HEK293T (cell line): ENCODE data around the gene SDHB.

Experiments used
- CTCF ChIA-PET: fragments of 350-600 bp; formaldehyde crosslinking; extraction: SDS; loops from one replicate; lab custom pipeline; 2021; ENCODE audit warnings: antibody characterized with exemption, inconsistent platforms; lab: Yijun Ruan, JAX
- POLR2A ChIA-PET: fragments of 350-600 bp; formaldehyde crosslinking; extraction: SDS; loops from one replicate; lab custom pipeline; 2020; ENCODE audit warnings: antibody characterized with exemption, inconsistent platforms; lab: Yijun Ruan, JAX
- DNase-seq: peaks from one replicate; pipeline ENCODE4 v3.0.0; 2012; ENCODE audit warnings: mixed read lengths; ENCODE audit errors: extremely low spot score
- ARNT ChIP-seq: fragments of 450-650 bp; IDR thresholded peaks from 2 replicates; pipeline ENCODE4 v1.6.1; 2017; ENCODE audit warnings: mild to moderate bottlenecking
- BHLHE40 ChIP-seq: fragments of 450-650 bp; IDR thresholded peaks from 2 replicates; pipeline ENCODE4 v1.6.1; 2016; ENCODE audit warnings: mild to moderate bottlenecking, moderate library complexity, borderline replicate concordance
- CTBP1 ChIP-seq: fragments of 450-650 bp; IDR thresholded peaks from 2 replicates; pipeline ENCODE4 v1.6.1; 2016; ENCODE audit warnings: borderline replicate concordance
- ELF4 ChIP-seq: fragments of 450-650 bp; IDR thresholded peaks from 2 replicates; pipeline ENCODE4 v1.6.1; 2017; ENCODE audit warnings: antibody characterized with exemption
- FOXA1 ChIP-seq: fragments of 450-650 bp; IDR thresholded peaks from 2 replicates; pipeline ENCODE4 v1.6.1; 2016; ENCODE audit warnings: mild to moderate bottlenecking
- FOXK2 ChIP-seq: fragments of 450-650 bp; IDR thresholded peaks from 2 replicates; pipeline ENCODE4 v1.6.1; 2016; ENCODE audit warnings: mild to moderate bottlenecking
- FOXM1 ChIP-seq: fragments of 450-650 bp; IDR thresholded peaks from 2 replicates; pipeline ENCODE4 v1.6.1; 2017; ENCODE audit warnings: mild to moderate bottlenecking, borderline replicate concordance
- HDGF ChIP-seq: fragments of 450-650 bp; IDR thresholded peaks from 2 replicates; pipeline ENCODE4 v1.6.1; 2017; ENCODE audit warnings: antibody characterized with exemption, borderline replicate concordance
- L3MBTL2 ChIP-seq: fragments of 450-650 bp; conservative IDR thresholded peaks from 2 replicates; pipeline ENCODE4 v1.6.1; 2016; ENCODE audit warnings: mild to moderate bottlenecking
- LEF1 ChIP-seq: fragments of 450-650 bp; IDR thresholded peaks from 2 replicates; pipeline ENCODE4 v1.6.1; 2017; ENCODE audit warnings: mild to moderate bottlenecking, borderline replicate concordance
- NFRKB ChIP-seq: fragments of 450-650 bp; IDR thresholded peaks from 2 replicates; pipeline ENCODE4 v1.6.1; 2016; ENCODE audit warnings: mild to moderate bottlenecking, moderate library complexity
- PKNOX1 ChIP-seq: fragments of 450-650 bp; IDR thresholded peaks from 2 replicates; pipeline ENCODE4 v1.6.1; 2016
- SP1 ChIP-seq: fragments of 450-650 bp; IDR thresholded peaks from 2 replicates; pipeline ENCODE4 v1.6.1; 2017
- SUZ12 ChIP-seq: fragments of 450-650 bp; IDR thresholded peaks from 2 replicates; pipeline ENCODE4 v1.6.1; 2016; ENCODE audit warnings: mild to moderate bottlenecking
- TARDBP ChIP-seq: fragments of 450-650 bp; IDR thresholded peaks from 2 replicates; pipeline ENCODE4 v1.6.1; 2016
- ZNF384 ChIP-seq: fragments of 450-650 bp; IDR thresholded peaks from 2 replicates; pipeline ENCODE4 v1.6.1; 2016

Gene SDHB

GRCh38 chr1:16996845-16997244 is 57.0 kb downstream of the SDHB start:
- no peak for DNase-seq
- CTCF ChIA-PET: interaction anchor here (0.6 kb wide), 1 partner anchor 34 kb away, joined by 7 read pairs; no protein-coding TSS in a partner anchor
- POLR2A ChIA-PET: no interaction called here
- TF ChIP-seq PKNOX1 (no peak), TARDBP (no peak), SUZ12 (no peak), SP1 (no peak), FOXA1 (no peak)

- ChIA-PET POLR2A (no interaction called here), CTCF (no interaction called here)
- no peak for DNase-seq
- TF ChIP-seq ZNF384 (no peak), TARDBP (no peak), L3MBTL2 (no peak), FOXA1 (no peak), NFRKB (no peak), FOXM1 (no peak), FOXK2 (no peak), SP1 (no peak), PKNOX1 (no peak), CTBP1 (no peak), LEF1 (no peak)
Observed at GRCh38 chr1:16993521-16994038, 60.3 kb downstream of the SDHB start.

- no peak for TF ChIP-seq ELF4
- no peak for TF ChIP-seq FOXA1
- TF ChIP-seq TARDBP: no peak
- TF ChIP-seq L3MBTL2: no peak
- no peak for TF ChIP-seq FOXM1
- no peak for TF ChIP-seq LEF1
- TF ChIP-seq ZNF384: no peak
- TF ChIP-seq PKNOX1: no peak
- no peak for TF ChIP-seq HDGF
- no peak for TF ChIP-seq ARNT
- no peak for TF ChIP-seq SUZ12
- no peak for TF ChIP-seq SP1
- TF ChIP-seq NFRKB: no peak
- TF ChIP-seq CTBP1: no peak
- TF ChIP-seq BHLHE40: no peak
- TF ChIP-seq FOXK2: no peak
- POLR2A ChIA-PET: interaction anchor here (1.0 kb wide), 1 partner anchor 10 kb away, joined by 3 read pairs; no protein-coding TSS in a partner anchor
- CTCF ChIA-PET: interaction anchor here (0.6 kb wide), 1 partner anchor 77 kb away, joined by 3 read pairs; no protein-coding TSS in a partner anchor
- no peak for DNase-seq
Observed at GRCh38 chr1:16992675-16993074, 61.2 kb downstream of the SDHB start.

- ChIA-PET CTCF (no interaction called here), POLR2A (interaction anchor here (1.0 kb wide), 1 partner anchor 10 kb away, joined by 3 read pairs; no protein-coding TSS in a partner anchor)
- DNase-seq: no peak
- TF ChIP-seq ELF4: no peak
- TF ChIP-seq TARDBP: no peak
- no peak for TF ChIP-seq FOXM1
- no peak for TF ChIP-seq CTBP1
- TF ChIP-seq FOXA1: no peak
- no peak for TF ChIP-seq SP1
- TF ChIP-seq HDGF: no peak
- TF ChIP-seq PKNOX1: no peak
- no peak for TF ChIP-seq NFRKB
- TF ChIP-seq BHLHE40: no peak
- TF ChIP-seq FOXK2: no peak
- no peak for TF ChIP-seq LEF1
- TF ChIP-seq L3MBTL2: no peak
- TF ChIP-seq SUZ12: no peak
- no peak for TF ChIP-seq ZNF384
- TF ChIP-seq ARNT: no peak
Observed at GRCh38 chr1:16992102-16992501, 61.7 kb downstream of the SDHB start.

- no peak for DNase-seq
- ChIA-PET CTCF (no interaction called here), POLR2A (no interaction called here)
- TF ChIP-seq PKNOX1 (no peak), SP1 (no peak), FOXA1 (no peak), FOXK2 (no peak), FOXM1 (no peak), ELF4 (no peak), ARNT (no peak), LEF1 (no peak), HDGF (no peak), SUZ12 (no peak), TARDBP (no peak)
Observed at GRCh38 chr1:16991571-16991970, 62.3 kb downstream of the SDHB start.
